Activated CD4-positive, alpha-beta T cell treated with anti-CD3 and anti-CD28 coated beads for 36 hours (primary cell): ENCODE measurements around the gene C14orf119. TPM values are rescaled to one million over a fixed set of nuclear protein-coding genes. Genes with fewer than 3 reads are reported as not detected.
"Not testable (repeated sequence)": the region's sequence is repeated elsewhere in the genome, so short reads cannot be mapped to it uniquely, and the experiment has no call there.

Source experiments
- ATAC-seq: fragments of 200-7000 bp; cut with Tn5 transposase; one replicate; pipeline ENCODE4 v1.10.0; 2021; ENCODE audit warnings: mild to moderate bottlenecking, moderate library complexity
- CTCF ChIA-PET: fragments of 350-600 bp; sonication (Branson Sonifier 250); formaldehyde crosslinking; loops from one replicate; lab custom pipeline; 2021; ENCODE audit warnings: antibody characterized with exemption; lab: Charles Lee
- POLR2A ChIA-PET: fragments of 350-600 bp; sonication (Branson Sonifier 250); formaldehyde crosslinking; loops from one replicate; lab custom pipeline; 2021; ENCODE audit warnings: antibody characterized with exemption, inconsistent platforms; lab: Charles Lee
- DNase-seq: peaks from one replicate; pipeline ENCODE4 v3.0.0-alpha.2; 2020
- H3K27ac Mint-ChIP-seq: one replicate; pipeline ENCODE4 v1.8.0; 2021; ENCODE audit warnings: mixed read lengths
- H3K27me3 Mint-ChIP-seq: one replicate; pipeline ENCODE4 v1.8.0; 2021; ENCODE audit warnings: mixed read lengths
- H3K36me3 Mint-ChIP-seq: one replicate; pipeline ENCODE4 v1.8.0; 2021; ENCODE audit warnings: low read depth, mixed read lengths
- H3K4me1 Mint-ChIP-seq: one replicate; pipeline ENCODE4 v1.8.0; 2021; ENCODE audit warnings: mixed read lengths
- H3K4me3 Mint-ChIP-seq: one replicate; pipeline ENCODE4 v1.8.0; 2021; ENCODE audit warnings: mild to moderate bottlenecking, moderate library complexity, mixed read lengths
- H3K9me3 Mint-ChIP-seq: one replicate; pipeline ENCODE4 v1.8.0; 2021; ENCODE audit warnings: low read depth, mixed read lengths
- intact Hi-C, 2 experiments: fragments of 100-400 bp; cut with DNase I in 1 of 2; cut with micrococcal nuclease in 1 of 2; formaldehyde crosslinking; loops; one replicate each; pipeline versions ENCODE4 v1.14.2 to v1.15.1; 2022 to 2024; cut with DNase I, micrococcal nuclease
- total RNA-seq, 2 experiments: library from RNA; stranded (reverse); gene quantifications; one replicate each; pipeline ENCODE4 v1.2.3, GENCODE V29; 2021

C14orf119 gene
- total RNA-seq, 2 experiments from 2014 or later = 43.8 to 51.5 TPM

DNA sequence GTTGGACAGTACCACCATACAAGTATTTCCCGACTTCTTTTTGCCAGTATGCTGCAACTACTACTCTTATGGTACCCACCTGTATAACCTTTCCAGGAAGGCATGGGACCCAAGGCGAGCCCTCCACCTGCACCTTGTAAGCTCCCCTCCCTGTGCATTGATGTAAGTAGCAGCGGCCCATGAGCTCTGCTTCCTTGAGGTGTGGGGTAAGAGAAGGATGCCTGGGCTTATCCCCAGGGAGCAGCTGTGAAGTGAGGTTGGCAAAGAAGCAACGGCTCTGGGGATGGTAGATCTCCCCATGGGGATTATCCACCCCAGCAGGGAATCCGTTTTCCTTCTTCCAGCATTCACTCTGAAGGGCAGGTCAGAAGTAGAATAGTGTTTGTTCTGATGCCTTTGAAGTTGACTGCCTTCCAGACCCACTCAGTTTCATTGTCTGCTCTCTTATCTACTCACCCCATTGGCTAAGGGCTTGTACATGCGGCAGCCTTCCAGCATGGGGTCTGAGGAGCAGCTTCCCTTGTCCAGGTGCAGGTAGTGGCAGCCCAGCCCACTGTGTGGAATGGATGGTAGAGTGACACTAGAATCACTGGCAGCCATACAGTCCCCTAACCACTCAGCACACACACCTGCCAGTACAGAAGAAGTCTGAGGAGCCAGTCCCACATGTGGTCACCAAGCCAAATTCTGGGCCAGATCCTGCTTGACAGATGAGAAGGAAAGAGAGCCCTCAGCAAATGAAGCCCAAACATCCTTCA lies 6.1 kb downstream of the C14orf119 start:
- Mint-ChIP-seq H3K4me1 (peaks cover 17% of the 10 kb centered on the region), H3K27me3 (no peaks in the 10 kb centered on the region), H3K4me3 (no peak overlapping the region), H3K36me3 (peaks cover 27% of the 10 kb centered on the region), H3K27ac (no peak overlapping the region), H3K9me3 (no peaks in the 10 kb centered on the region)
- intact Hi-C loops = no loop called here
- ATAC-seq = no peak
- POLR2A ChIA-PET = no interaction called here
- CTCF ChIA-PET = interaction anchor here (1.1 to 1.9 kb wide), 7 partner anchors 12 to 115 kb away, joined by 3 to 8 read pairs (median 3); no protein-coding TSS in a partner anchor
- DNase-seq = no peak

DNA sequence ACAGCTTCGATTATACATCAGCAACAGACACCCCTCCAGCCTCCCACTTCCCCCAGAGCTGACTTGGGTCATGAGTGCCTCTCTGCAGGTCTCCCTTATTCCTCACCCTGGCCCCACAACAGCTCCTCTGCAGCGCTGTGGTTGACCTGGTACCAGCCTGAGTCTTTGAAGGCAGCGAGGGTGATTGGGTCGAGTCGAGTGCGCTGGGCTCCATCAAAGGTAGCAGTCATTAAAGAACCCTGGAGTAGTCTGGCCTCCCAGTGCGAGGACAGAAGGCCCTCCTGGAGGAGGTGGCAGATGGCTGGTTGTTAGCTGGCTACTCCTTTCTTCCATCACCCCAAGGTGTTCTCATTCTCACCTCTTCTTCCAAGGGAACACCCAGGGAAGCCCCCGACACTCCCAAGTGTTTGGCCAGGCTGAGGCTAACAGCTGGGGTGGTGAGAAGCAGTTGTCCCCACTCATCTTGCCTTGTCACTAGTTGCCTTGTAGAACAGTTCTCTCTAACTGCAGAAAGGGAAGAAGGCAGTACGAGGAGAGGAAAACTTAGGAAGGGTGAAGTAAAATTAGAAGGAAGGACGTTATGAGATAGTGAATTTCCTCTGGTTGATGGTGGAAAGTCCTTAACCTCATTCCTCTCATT lies 6.8 kb downstream of the C14orf119 start:
- H3K4me3 Mint-ChIP-seq = no peak overlapping the region
- DNase-seq (no peak), ATAC-seq (no peak)
- ChIA-PET POLR2A (interaction anchor here (0.5 kb wide), 1 partner anchor 107 kb away, joined by 3 read pairs; no protein-coding TSS in a partner anchor), CTCF (interaction anchor here (0.9 to 1.9 kb wide), 6 partner anchors 11 to 116 kb away, joined by 3 to 8 read pairs (median 4); no protein-coding TSS in a partner anchor)
- H3K4me1 Mint-ChIP-seq = peaks cover 10% of the 10 kb centered on the region
- no peaks in the 10 kb centered on the region for H3K9me3 Mint-ChIP-seq
- intact Hi-C loops = no loop called here
- no peak overlapping the region for H3K27ac Mint-ChIP-seq
- H3K27me3 Mint-ChIP-seq = no peaks in the 10 kb centered on the region
- peaks cover 20% of the 10 kb centered on the region for H3K36me3 Mint-ChIP-seq

DNA sequence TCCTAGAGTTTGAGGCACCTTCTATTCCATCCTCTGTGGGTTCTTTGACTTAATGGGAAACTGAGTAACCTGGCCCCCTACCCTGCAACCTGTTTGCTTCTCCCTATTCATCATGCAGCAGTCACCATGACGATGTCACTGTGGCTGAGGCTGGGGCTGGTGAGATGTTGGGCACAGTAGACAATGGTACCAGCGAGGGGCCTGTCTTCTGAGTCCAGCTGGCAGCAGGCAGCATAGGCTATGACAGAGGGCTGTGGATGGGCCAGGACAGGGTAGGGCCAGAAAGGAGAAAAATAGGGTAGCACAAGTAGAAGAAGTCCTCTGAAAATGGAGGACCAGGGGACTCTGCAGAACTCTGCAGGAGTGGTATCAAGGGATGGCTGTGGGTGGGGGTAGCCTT lies 7.5 kb downstream of the C14orf119 start:
- Mint-ChIP-seq H3K36me3 (peaks cover 13% of the 10 kb centered on the region), H3K4me3 (no peak overlapping the region), H3K9me3 (no peaks in the 10 kb centered on the region), H3K27me3 (no peaks in the 10 kb centered on the region), H3K27ac (no peak overlapping the region), H3K4me1 (peaks cover 3% of the 10 kb centered on the region)
- ATAC-seq = no peak
- intact Hi-C loops = no loop called here
- DNase-seq = no peak
- ChIA-PET CTCF (interaction anchor here (0.9 to 1.5 kb wide), 3 partner anchors 10 to 116 kb away, joined by 3 to 4 read pairs (median 3); no protein-coding TSS in a partner anchor), POLR2A (interaction anchor here (0.5 kb wide), 1 partner anchor 108 kb away, joined by 3 read pairs; no protein-coding TSS in a partner anchor)

DNA sequence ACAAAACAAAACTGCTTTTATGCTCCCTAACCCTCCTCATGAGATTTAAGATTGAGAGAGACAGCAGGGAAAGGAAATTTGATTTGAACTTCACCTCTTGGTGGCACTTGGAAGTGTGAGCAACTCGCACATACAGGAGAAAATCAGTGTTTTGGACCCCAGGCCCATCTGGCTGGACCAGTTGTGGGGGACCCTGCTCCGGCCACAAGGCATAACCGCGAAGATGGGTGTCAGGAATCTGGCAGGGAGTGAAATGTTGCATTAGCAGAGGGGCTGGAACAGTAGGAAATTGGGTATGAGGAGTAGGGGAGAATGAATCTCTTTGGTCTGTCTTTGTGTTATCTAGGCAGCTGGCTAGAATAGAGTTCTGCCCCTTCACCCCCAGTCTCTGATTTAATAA lies 8.3 kb downstream of the C14orf119 start:
- DNase-seq (no peak), ATAC-seq (no peak)
- Mint-ChIP-seq H3K4me3 (no peak overlapping the region), H3K27ac (no peak overlapping the region), H3K9me3 (no peaks in the 10 kb centered on the region), H3K27me3 (no peaks in the 10 kb centered on the region), H3K4me1 (peaks cover 2% of the 10 kb centered on the region), H3K36me3 (peaks cover 6% of the 10 kb centered on the region)
- CTCF ChIA-PET = interaction anchor here (0.7 to 1.1 kb wide), 3 partner anchors 18 to 35 kb away, joined by 3 to 5 read pairs (median 3); no protein-coding TSS in a partner anchor
- POLR2A ChIA-PET = no interaction called here
- intact Hi-C loops = no loop called here

DNA sequence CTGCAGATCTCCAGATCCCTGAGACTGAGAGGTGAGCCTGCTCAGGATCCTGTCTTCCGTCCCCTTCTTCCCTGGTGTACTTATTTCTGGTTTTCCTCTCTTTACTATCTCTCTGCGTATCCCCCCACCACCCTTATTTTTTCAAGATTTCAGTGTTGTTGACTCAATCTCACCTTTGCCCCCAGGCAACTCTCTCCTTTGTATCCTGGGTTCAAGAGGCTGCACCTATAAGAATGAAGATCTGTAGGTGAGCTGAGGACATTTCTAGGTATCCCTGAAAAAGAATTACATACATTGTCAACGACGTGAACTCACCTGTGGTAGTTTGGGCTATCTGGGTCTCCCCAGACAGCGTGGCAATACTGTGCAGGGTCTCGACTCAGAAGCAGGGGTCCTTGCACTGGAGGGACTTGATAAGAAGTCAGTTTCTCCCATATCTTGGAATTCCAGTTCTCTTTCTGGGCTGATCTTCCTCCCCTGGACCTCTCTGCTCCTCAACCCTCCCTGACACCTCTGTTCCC lies 8.8 kb downstream of the C14orf119 start:
- H3K27ac Mint-ChIP-seq = no peak overlapping the region
- peaks cover under 1% of the 10 kb centered on the region for H3K4me1 Mint-ChIP-seq
- DNase-seq (no peak), ATAC-seq (no peak)
- H3K36me3 Mint-ChIP-seq = peaks cover 1% of the 10 kb centered on the region
- CTCF ChIA-PET = interaction anchor here (0.7 to 1.1 kb wide), 3 partner anchors 18 to 35 kb away, joined by 3 to 5 read pairs (median 3); no protein-coding TSS in a partner anchor
- no peaks in the 10 kb centered on the region for H3K9me3 Mint-ChIP-seq
- no peaks in the 10 kb centered on the region for H3K27me3 Mint-ChIP-seq
- no peak overlapping the region for H3K4me3 Mint-ChIP-seq
- POLR2A ChIA-PET = interaction anchor here (0.6 kb wide), 1 partner anchor 12 kb away, joined by 4 read pairs; no protein-coding TSS in a partner anchor
- intact Hi-C loops = no loop called here

DNA sequence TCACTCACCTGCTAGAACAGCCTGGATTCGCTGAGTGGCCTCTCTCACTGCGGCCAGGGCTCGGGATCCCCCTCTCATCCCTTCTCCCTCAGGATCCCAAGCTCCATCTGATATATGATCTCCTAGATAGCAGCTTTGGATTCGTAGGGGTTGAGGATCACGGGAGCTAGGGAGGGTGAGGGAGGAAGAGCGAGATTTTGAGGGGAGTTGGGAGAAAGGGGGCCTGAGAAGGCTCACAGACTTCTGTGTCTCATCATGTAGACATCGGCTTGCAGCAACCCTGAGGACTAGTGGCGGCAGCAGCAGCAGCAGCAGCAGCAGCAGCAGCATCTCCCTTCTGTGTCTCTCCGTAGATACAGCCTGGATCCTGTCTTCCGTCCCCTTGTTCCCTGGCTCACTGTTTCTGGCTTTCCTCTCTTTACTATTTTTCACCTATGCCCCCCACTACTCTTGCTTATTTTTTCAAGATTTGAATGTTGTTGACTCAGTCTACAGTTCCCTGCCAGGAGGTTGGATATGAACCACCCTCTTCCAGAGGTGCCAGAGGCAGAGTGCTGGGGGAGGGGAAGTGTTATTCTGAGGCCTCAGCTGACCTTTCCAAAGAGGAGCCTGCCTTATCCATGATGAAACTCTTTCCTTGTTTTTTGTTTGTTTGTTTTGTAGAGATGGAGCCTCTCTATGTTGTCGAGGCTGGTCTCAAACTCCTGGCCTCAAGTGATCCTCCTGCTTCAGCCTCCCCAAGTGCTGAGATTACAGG lies 9.5 kb downstream of the C14orf119 start, which contains the start of gene CIROP:
Gene CIROP, minus strand, starts transcription at position 399 of the 757 bp plus-strand sequence. Its CDS starts 69 bp downstream, at position 330.
- ChIA-PET CTCF (interaction anchor here (0.8 to 1.1 kb wide), 2 partner anchors 27 to 36 kb away, joined by 3 to 5 read pairs; no protein-coding TSS in a partner anchor), POLR2A (interaction anchor here (0.6 kb wide), 1 partner anchor 12 kb away, joined by 4 read pairs; no protein-coding TSS in a partner anchor)
- H3K4me3 Mint-ChIP-seq = no peak within 1 kb of the TSS
- no peaks in the 10 kb centered on the region for H3K4me1 Mint-ChIP-seq
- intact Hi-C loops = no loop called here
- DNase-seq (no peak), ATAC-seq (no peak)
- no peaks in the 10 kb centered on the region for H3K9me3 Mint-ChIP-seq
- H3K36me3 Mint-ChIP-seq = no peaks in the 10 kb centered on the region
- no peak within 1 kb of the TSS for H3K27ac Mint-ChIP-seq
- no peaks in the 10 kb centered on the region for H3K27me3 Mint-ChIP-seq

DNA sequence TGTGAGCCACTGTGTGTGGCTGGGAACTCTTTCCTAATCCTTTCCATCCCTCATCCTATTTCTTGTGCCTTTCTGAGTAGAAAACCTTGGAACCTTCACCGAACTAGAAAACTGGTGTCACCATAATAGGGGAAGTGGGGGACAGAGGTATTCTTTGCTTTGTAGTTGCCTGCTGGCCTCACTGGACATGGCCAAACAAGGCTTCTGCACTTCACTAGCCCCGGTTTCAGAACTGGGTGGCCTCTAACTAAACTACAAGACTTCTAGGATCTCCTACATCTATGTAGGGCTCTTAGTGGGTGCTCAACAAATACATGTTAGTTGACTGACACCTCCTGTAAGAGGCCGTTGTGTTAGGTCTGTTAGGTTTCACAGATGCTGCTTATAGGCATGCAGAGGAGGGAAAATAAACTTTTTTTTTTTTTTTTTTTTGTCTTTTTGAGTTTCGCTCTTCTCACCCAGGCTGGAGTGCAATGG lies 10.1 kb downstream of the C14orf119 start:
- DNase-seq (no peak), ATAC-seq (no peak)
- Mint-ChIP-seq H3K36me3 (no peaks in the 10 kb centered on the region), H3K4me1 (no peaks in the 10 kb centered on the region), H3K27me3 (no peaks in the 10 kb centered on the region), H3K4me3 (no peak overlapping the region), H3K27ac (no peak overlapping the region), H3K9me3 (no peaks in the 10 kb centered on the region)
- POLR2A ChIA-PET = no interaction called here
- intact Hi-C loops = no loop called here
- CTCF ChIA-PET = interaction anchor here (1.2 kb wide), 1 partner anchor 10 kb away, joined by 4 read pairs; the partner anchor contains the start of gene C14orf119

DNA sequence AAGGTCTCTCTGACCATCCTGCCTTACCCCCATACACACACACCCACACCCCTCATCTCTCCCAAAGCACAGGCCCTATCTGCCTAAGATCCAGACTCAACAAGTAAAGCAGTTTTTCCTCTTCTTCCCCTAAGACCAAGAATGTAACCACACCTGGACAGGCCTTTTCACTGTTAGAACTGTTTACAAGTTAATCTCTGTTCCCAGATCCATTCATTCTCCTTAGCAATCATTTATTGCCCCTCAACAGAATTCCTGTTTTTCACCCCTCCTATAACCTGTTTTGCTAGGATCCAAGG lies 11.4 kb downstream of the C14orf119 start:
- CTCF ChIA-PET = interaction anchor here (0.6 to 1.4 kb wide), 2 partner anchors 38 to 48 kb away, joined by 4 read pairs; no protein-coding TSS in a partner anchor
- no peaks in the 10 kb centered on the region for H3K27me3 Mint-ChIP-seq
- no peaks in the 10 kb centered on the region for H3K36me3 Mint-ChIP-seq
- no peaks in the 10 kb centered on the region for H3K4me1 Mint-ChIP-seq
- H3K4me3 Mint-ChIP-seq = no peak overlapping the region
- ATAC-seq (no peak), DNase-seq (no peak)
- intact Hi-C loops = no loop called here
- POLR2A ChIA-PET = no interaction called here
- H3K9me3 Mint-ChIP-seq = no peaks in the 10 kb centered on the region
- H3K27ac Mint-ChIP-seq = no peak overlapping the region

DNA sequence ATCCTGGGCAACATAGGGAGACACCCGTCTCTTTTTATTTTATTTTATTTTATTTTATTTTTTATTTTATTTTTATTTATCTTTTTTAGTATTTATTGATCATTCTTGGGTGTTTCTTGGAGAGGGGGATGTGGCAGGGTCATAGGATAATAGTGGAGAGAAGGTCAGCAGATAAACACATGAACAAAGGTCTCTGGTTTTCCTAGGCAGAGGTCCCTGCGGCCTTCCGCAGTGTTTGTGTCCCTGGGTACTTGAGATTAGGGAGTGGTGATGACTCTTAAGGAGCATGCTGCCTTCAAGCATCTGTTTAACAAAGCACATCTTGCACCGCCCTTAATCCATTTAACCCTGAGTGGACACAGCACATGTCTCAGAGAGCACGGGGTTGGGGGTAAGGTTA lies 12.3 kb downstream of the C14orf119 start:
- H3K36me3 Mint-ChIP-seq, ATAC-seq, CTCF ChIA-PET, H3K27ac Mint-ChIP-seq, DNase-seq, intact Hi-C loops, H3K27me3 Mint-ChIP-seq, H3K4me1 Mint-ChIP-seq, H3K9me3 Mint-ChIP-seq, H3K4me3 Mint-ChIP-seq, POLR2A ChIA-PET: not testable (repeated sequence)

DNA sequence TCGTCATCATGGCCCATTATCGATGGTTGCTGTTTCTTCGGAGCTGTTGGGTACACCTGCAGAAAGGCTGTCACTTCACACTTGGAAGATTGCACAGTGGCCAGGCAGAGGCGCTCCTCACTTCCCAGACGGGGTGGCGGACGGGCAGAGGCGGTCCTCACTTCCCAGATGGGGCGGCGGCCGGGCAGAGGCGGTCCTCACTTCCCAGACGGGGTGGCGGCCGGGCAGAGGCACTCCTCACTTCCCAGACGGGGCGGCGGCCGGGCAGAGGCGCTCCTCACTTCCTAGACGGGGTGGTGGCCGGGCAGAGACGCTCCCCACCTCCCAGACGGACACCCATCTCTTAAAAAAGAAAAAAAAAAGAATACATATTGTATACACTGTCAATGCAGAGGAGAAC lies 12.9 kb downstream of the C14orf119 start:
- H3K36me3 Mint-ChIP-seq, H3K27me3 Mint-ChIP-seq, POLR2A ChIA-PET, intact Hi-C loops, H3K4me3 Mint-ChIP-seq, H3K27ac Mint-ChIP-seq, H3K4me1 Mint-ChIP-seq, DNase-seq, ATAC-seq, H3K9me3 Mint-ChIP-seq: not testable (repeated sequence)
- CTCF ChIA-PET = interaction anchor here (1.0 to 3.7 kb wide), 7 partner anchors 13 to 164 kb away, joined by 3 to 35 read pairs (median 5); partner anchors contain the start of genes ACIN1 and C14orf119
